NCI-H524 treated with DMSO at 0.1 percent for 48 hours (cell line): ENCODE measurements around the gene ABTB1.
A peak's percentile ranks its signal among the peaks of the same experiment; 100 is the strongest.
"Not testable (repeated sequence)": the region's sequence is repeated elsewhere in the genome, so short reads cannot be mapped to it uniquely, and the experiment has no call there.

Experiments
- DNase-seq: peaks from one replicate; lab custom pipeline; 2025; lab: John Stamatoyannopoulos, UW

The ABTB1 gene

DNA sequence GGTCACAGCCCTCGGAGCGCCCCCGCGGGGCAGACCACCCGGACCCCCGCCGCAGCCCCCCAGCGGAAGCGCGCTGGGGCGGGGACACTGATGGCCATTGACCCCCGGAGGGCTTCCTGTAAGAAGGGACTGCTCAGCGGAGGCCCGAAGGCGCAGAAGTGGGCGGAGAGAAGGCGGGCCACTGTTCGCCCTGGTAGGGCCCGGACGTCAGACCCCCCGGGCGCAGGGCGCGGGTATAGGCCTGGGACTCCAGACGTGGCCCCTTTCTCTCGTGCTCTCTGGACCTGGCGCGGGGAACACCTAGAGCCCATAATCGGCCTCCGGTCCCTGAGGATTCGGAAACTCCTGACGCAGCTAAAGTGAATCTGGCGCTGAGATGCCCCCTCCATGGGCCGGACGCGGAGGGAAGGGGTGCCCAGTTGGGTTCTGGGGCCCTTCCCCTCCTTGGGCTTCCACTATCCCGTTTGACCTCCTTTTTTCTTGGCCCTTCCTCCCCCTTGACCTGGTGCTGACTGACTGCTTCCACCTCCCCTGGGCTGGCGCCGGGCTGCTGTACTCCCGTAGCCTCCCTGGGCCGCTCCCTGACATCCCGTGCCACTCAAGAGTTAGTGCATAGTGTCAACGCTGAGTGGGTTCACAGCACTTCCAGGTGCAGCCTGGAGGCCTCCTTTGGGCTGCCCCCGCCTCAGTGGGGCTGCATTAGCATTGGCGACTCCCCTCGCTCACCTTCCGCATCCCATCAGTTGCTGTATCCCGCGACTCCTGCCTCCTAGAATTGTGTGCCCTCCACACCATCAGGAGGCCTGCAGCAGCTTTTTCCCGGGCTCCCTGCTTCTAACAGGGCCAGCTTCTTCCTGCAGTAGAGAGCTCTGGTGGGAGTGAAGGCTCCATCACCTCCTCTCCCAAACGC lies 694 bp downstream of the ABTB1 start:
- DNase-seq = no peak

DNA sequence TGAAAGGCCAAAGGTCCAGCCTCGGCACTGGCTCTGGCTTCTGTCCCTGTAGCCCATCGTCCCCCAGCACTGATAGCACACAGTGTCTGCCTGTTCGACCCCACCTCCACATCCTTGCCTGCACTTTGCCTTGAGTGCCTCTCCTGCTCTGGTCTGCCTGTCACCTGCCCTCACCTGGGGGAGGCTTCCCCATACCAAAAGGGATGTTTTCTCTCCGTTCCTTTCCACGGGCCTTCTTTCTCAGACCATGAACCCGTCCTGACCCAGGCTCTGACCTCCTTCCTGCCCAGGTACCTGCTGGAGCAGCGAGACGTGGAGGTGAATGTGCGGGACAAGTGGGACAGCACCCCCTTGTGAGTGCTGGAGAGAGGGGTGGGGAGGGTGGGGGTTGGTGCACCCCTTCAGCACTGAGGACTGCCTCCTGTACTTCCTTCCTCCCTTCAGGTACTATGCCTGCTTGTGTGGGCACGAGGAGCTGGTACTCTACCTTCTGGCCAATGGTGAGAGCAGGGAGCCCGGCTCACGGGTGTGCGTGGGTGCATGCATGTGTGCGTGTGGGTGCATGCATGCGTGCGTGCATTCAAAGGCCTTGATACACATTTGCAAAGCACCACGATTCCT lies 1.5 kb downstream of the ABTB1 start:
- DNase-seq = no peak

DNA sequence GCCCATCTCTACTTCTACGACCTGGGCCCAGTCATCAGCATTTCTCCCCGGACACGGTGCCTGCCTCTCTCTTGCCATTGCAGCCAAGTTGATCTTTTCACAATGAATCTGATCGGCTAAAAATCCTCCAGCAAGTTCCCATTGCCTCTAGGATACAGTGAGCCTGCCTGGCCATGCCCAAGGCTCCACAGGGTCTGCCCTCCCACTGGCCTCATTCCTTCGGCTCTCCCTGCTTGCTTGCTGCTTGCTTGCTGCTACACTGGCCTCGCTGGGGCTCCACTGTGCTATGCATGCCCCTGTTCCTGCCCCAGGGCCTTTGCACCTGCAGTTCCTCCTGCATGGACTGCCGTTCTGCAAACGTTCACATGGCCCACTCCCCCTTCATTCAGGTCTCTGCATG lies 2.0 kb downstream of the ABTB1 start:
- no peak for DNase-seq

DNA sequence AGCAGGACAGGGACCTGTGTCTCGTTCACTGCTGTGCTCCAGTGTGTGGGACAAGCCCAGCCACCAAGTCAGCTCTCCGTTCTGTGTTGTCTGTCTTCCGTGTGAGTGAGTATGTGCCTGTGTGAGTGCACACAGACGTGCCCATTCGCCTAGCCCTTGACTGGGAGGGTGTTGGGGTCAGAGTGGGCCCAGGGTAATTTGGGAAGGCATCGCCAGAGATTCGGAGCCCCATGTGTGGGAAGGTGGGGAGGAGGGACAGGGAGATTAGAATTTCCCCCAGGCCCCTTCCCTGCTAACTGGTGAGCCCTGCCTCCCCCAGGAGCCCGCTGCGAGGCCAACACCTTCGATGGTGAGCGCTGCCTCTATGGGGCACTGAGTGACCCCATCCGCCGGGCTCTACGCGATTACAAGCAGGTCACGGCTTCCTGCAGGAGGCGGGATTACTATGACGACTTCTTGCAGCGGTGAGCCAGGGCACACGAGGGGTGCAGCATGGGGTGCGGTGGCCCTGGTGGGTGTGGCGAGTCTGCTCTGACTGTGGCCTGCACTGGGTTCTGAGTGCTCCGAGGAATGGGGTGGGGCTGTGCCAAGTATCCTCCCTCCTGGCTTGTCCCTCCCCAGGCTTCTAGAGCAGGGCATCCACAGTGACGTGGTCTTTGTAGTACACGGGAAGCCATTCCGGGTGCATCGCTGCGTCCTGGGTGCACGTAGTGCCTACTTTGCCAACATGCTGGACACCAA lies 3.1 kb downstream of the ABTB1 start:
- DNase-seq = no peak

DNA sequence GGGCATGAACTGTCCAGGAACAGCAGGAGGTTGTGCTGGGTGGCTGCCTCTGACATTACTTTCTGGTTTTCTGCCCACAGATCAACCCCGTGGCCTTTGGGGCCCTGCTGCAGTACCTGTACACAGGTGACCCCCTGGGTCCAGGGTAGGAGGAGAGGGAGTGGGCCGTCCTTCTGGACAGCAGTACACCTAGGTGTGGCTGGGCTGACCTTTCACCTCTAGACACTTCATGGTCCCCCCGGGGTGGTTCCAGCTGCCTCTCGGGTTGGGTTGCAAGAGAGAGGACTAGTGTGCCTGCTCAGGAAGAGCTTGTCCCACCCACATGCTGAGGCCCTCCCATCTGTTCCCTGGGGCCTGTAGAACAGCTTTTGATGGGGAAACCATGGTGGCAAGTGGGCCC lies 3.7 kb downstream of the ABTB1 start:
- DNase-seq = peak; percentile 14

DNA sequence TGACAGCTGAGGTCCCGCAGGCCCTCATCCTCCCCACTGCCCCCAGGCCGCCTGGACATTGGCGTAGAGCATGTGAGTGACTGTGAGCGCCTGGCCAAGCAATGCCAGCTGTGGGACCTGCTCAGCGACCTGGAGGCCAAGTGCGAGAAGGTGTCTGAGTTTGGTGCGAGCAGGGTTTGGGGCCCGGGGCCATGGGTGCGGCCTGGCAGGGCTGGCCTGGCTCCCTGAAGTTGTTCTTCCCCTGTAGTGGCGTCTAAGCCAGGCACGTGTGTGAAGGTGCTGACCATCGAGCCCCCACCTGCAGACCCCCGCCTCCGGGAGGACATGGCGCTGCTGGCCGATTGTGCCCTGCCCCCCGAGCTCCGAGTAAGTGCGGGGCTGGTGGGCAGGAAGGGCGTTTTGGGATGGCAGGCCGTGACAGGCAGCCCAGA lies 4.2 kb downstream of the ABTB1 start:
- DNase-seq = no peak

DNA sequence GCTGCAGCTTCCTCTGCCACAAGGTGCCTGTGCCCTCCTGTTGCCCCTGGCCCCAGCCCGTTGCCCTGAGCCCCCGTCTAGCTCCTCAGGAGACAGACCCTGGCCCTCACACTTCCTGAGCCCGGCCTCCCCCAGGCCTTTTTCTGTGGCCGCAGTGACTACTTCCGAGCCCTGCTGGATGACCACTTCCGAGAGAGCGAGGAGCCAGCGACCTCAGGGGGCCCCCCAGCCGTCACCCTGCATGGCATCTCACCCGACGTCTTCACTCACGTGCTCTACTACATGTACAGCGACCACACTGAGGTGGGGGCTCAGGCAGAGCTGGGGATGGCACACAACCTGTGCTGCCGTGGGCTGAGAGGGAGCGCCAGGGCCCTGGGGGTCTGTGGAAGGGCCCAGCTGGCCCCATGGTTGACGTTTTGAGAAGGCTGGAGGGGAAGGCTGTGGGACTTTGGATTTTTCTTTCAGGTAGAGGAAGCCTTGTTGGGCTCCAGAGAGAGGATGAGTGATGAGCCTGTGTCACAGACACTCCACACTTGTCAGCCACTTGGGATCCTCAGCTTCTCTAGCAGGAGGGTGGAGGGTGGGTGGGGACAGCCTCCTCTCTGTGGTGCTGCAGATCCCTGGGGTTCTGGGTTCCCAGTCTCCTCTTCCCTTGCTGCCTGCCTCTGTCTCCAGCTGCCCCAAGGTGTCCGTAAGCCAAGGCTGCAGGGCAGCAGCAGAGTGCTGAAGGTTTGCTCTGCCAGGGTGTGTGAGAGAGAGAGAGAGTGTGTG lies 5.0 kb downstream of the ABTB1 start:
- no peak for DNase-seq

DNA sequence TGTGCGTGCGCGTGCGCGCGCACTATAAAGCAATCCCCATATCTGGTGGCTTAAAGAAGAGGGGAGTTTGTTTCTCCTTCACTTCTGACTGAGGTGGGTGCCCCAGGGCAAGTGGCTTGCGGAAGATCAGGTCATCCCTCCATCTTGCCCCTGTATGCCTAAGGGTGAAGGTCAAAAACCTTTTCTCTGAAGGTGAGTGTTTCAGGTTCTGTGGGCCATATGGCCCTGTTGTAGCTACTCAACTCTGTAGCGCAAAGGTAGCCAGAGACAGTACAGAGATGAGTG lies 5.5 kb downstream of the ABTB1 start:
- DNase-seq = no peak

DNA sequence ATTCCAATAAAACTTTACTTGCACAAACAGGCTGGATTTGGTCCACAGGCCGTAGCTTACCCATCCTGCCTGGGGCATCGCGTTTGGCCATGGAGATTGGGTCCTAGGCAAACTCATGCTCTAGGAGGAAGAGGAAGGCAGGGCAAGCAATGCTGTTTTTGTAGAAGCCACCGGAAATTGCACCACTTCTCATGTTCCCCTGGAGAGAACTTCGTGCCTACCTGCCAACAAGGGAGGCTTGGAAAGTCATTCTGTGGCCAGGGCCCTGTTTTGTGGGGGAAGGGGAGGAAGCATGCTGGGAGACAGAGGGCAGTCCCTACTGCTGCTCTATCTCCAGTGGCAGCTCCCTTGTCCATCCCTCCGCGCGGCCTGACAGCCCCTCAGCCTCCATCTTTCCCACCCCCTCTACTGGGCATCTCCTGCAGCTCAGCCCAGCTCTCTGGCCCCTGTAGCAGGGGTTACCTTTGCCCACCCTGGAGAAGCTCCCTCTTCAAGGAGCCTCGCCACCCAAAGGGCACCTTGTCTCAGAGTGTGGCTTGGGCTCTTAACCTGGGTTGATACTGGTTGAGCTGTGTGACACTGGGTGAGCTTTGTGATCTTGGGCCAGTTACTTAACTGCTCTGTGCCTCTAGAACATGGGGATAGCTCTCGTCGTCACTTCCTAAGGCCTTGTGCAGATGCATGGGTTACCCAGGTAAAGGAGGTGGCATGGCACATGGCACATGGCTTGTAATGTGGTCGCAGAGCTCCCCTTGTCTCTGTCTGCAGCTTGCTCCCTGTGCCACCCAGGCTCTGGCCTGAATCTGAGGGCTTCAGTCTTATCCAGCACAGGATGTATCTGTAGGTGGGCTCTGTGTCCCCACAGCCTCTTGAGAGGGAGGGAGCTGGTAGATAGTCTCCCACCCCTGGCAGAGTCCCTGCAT lies 6.1 kb downstream of the ABTB1 start:
- DNase-seq = no peak

DNA sequence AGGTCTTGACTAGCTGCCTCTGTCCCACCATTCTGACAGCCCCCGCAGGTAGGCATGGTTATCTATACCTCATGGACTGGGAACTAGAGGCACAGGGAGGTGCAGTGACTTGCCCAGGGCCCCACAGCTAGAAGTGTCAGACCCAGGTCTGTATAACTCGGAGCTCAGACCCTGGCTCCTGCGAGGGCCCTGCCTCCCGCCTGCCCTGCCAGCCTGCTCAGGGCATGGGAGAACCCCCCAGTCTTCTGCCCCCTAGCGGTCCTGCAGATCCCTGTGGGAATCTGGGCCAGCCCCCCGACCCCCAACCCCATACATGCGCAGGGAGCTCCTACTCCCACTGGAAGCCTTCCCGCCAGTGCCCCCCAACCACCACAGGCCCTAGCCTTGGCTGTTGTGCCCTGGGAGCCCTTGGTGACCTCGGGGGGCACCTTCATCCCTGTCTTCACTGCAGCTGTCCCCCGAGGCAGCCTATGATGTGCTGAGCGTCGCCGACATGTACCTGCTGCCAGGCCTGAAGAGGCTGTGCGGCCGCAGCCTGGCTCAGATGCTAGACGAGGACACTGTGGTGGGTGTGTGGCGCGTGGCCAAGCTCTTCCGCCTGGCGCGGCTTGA lies 6.9 kb downstream of the ABTB1 start:
- DNase-seq = no peak

DNA sequence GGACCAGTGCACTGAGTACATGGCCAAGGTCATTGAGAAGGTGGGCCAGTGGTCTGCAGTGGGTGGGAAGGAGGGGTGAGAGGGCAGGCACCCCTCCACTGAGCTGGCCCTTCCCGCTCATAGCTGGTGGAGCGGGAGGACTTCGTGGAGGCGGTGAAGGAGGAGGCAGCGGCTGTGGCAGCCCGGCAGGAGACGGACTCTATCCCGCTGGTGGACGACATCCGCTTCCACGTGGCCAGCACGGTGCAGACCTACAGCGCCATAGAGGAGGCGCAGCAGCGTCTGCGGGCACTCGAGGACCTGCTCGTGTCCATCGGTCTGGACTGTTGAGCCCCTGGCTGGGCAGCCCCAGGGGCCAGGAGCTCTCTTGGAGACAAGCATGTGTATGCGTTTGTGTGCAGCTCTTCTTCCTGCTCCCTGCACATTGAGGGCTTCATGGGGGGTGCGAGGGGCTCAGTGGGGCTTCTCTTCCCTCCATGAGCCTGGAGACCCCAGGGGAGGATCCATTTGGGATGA lies 7.5 kb downstream of the ABTB1 start:
- DNase-seq = no peak

DNA sequence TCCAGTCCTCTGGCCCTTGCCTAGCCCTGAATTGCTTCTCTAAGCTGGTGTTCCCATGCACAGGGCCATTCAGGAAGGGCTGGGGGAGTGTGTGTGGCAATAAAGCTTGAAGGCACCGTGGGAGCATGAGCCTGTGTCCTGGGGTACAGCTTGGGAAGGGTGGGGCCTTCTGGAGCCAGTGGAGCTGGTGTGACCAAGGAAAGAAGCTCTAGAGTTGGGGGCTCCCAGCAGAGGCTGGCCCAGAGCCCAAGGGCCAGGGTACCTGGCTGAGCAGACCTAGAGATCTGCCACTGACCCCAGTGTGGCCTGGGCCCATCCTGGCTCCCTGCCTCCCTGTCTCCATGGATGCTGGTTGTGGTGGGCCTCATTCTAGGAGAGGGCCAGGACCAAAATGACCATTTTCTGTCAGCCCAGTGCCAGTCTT lies 8.1 kb downstream of the ABTB1 start:
- DNase-seq = no peak

DNA sequence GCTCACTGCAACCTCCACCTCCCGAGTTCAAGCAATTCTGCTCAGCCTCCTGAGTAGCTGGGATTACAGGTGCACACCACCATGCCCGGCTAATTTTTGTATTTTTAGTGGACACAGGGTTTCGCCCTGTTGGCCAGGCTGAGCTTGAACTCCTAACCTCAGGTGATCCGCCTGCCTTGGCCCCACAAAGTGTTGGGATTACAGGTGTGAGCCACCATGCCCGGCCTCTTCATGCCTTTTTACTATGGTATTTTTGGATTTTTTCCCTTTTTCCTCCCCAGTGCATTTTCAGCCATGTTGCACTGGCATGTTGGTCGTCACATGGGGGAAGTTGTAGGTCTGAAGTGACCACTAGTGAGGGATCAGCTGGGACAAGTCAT lies 9.4 kb downstream of the ABTB1 start:
- DNase-seq = not testable (repeated sequence)

DNA sequence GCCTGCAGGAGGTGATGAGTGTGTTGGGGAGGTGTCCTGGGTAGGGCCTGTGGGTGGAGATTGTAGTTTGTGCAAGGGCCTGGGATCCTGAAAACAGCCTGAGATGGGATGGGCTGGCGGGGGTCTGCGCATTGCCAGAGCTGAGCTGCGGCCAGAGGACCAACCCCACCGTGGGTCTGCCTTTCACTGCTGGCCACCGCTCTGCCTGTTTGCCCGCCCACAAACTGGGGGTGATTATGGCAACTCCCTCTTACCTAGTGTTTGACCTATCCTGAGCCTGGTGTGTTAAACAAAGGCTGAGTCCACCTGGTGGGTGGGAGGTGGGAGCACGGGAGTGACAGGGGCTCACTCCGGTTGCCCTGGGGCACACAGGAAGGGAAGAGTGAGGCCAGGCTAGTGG lies 9.8 kb downstream of the ABTB1 start:
- no peak for DNase-seq

DNA sequence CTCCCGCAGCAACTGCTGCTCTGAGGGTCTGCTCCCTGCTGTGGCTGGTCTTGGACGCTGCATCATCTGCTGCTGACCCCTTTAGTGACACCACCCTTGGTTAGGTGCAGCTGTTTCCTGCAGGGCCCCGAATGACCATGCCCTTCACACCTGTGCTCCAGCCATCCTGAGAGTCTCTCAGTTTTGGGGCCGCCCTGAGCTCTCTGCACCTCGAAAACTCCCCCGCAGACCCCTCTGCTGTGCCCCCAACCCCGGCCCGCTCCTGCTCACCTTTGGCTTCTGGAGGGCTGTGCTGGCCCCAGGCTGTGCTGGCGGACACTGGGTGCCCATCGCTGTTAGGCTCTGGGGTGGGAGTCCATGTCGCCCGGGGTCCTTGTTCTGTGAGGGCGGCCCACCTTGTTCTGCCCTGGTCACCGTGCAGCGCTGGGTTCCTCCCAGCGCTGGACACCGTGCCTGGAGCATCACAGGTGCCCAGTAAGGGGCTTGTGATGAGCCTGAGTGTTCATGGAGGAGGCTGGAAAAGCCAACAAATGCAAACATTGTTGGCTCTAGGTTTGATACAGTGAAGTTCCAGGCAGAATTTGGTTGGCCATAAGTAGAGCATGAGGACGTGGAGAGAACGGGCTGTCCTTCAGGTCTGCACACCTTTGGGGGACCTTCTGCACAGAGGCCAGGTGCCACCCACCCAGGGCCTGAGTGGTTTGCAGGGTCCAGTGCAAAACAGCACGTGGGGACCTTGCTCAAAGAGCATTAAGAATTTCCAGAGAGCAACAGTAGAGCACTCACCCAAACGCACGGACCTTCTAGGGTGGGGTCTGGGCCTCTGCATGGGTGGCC lies 12.3 kb downstream of the ABTB1 start:
- DNase-seq = no peak

DNA sequence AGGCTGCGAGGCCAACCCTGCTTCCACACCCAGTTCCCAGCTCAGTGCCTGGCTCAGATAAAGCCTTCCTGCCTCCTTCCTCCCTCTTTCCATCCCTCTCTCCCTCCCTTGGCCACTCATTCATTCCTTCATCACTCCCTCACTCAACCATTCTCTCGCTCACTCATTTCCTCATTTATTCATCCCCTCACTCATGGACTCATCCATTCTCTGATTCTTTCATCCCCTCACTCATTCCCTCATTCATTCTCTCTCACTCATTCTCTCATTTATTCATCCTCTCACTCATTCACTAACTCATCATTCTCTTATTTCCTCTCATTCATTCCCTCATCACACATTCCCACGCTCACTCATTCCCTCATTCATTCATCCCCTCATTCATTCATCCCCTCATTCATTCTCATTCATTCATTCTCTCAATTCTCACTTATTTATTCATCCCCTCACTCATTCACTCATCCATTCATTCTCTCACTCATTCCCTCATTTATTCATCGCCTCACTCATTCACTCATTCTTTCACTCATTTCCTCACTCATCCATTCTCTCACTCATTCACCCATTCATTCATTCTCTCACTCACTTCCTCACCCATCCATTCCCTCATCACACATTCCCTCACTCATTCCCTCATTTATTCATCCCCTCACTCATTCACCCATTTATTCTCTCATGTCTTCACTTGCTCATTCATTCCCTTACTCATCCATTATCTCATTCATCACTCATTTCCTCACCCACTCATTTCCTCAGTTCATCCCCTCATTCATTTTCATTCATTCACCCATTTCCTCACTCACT lies 13.2 kb downstream of the ABTB1 start:
- no peak for DNase-seq

DNA sequence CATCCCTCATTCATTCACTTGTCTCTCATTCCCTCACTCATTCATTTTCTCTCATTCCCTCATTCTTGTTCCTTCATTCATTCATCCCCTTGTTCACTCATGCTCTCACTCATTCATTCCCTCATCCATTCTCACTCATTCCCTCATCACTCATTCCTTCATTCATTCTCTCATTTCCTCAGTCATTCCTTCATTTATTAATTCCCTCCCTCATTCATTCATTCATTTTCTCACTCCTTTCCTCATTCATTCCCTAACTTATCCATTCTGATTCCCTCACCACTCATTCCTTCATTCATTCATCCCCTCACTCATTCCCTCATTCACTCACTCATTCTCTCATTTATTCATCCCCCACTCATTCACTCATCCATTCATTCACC lies 13.8 kb downstream of the ABTB1 start:
- no peak for DNase-seq

DNA sequence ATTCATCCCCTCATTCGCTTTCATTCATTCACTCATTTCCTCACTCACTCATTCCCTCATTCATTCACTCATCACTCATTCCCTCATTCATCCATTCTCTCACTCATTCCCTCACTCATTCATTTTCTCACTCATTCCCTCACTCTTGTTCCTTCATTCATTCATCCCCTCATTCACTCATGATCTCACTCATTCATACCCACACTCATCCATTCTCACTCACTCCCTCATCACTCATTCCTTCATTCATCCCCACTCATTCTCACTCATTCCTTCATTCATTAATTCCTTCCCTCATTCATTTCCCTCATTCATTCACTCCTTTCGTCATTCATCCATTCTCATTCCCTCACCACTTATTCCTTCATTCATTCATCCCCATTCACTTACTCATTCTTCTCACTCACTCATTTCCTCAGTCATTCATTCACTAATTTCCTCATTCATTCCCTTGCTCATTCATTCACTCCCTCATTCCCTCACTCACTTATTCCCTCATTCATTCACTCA lies 14.5 kb downstream of the ABTB1 start:
- DNase-seq = no peak

DNA sequence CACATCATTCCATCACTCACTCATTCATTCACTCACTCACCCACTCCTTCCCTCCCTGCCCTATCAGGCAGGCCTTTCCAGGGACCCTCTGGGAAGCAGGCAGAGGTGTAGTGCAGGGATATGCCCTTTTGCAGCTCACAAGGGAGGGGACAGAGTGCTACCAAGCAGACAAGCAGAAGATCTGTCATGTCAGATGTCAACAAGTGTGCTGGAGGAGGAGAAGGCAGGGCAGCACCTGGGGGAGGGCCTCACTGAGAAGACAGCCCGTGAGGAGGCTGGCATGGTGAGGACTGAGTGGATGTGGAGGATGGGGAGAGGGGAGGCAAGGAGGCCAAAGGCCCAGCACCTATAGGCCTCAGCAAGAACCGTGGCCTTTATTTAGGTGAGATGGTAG lies 15.3 kb downstream of the ABTB1 start:
- no peak for DNase-seq
